ENCODE results near the gene RCOR1.
"Not testable (repeated sequence)": the region's sequence is repeated elsewhere in the genome, so short reads cannot be mapped to it uniquely, and the experiment has no call there.

RCOR1 gene

GRCh38 chr14:102630881-102631280 is 38.4 kb downstream of the RCOR1 start:
- no peak for TF ChIP-seq CTCF (IDR thresholded peaks at IDR 0.05; ENCODE audit: insufficient read depth, low read length, poor library complexity, severe bottlenecking)
- no peak for TF ChIP-seq EZH2phosphoT487 (conservative IDR thresholded peaks at IDR 0.05; ENCODE audit: low read length)
- Histone ChIP-seq H3K4me2 (ENCODE audit: low read depth, low read length, poor library complexity, severe bottlenecking) (no peak overlapping the region), H3K27me3 (ENCODE audit: low read length) (no peaks in the 10 kb centered on the region), H3K9me3 (ENCODE audit: insufficient read depth, low read length) (no peaks in the 10 kb centered on the region), H2AFZ (ENCODE audit: low read depth, low read length, severe bottlenecking) (no peak overlapping the region), H3F3A (ENCODE audit: insufficient read depth) (no peaks in the 10 kb centered on the region), H4K20me1 (ENCODE audit: low read depth, low read length) (no peaks in the 10 kb centered on the region), H3K9me2 (replicated peaks; ENCODE audit: insufficient read depth, low read length) (no peaks in the 10 kb centered on the region), H3K4me3 (ENCODE audit: insufficient read depth, low read length, poor library complexity, severe bottlenecking) (no peak overlapping the region), H3K9ac (ENCODE audit: low read length) (no peak overlapping the region), H3K27ac (ENCODE audit: low read depth, low read length) (no peak overlapping the region), H3K36me3 (ENCODE audit: low read length) (no peaks in the 10 kb centered on the region), H3K79me2 (ENCODE audit: insufficient read depth, low read length) (peaks cover 36% of the 10 kb centered on the region)

- H3F3A ChIP-seq (ENCODE audit: insufficient read depth) = 0 out of 2 replicates have a peak, but pooled peaks cover 3% of the 10 kb centered on the region
- peaks cover 19% of the 10 kb centered on the region; the same call in 1 of the 2 replicates for H3K79me2 ChIP-seq (ENCODE audit: insufficient read depth, low read length)
- H4K20me1 ChIP-seq (ENCODE audit: low read depth, low read length) = no peaks in the 10 kb centered on the region
Observed at GRCh38 chr14:102633906-102634595, 41.6 kb downstream of the RCOR1 start.

GRCh38 chr14:102639611-102640010 is 47.2 kb downstream of the RCOR1 start:
- not testable (repeated sequence) for H3K9ac ChIP-seq (ENCODE audit: low read length); H3K36me3 ChIP-seq (ENCODE audit: low read length); H3K4me3 ChIP-seq (ENCODE audit: insufficient read depth, low read length, poor library complexity, severe bottlenecking); H3K9me2 ChIP-seq (replicated peaks; ENCODE audit: insufficient read depth, low read length); H3K27ac ChIP-seq (ENCODE audit: low read depth, low read length); H3F3A ChIP-seq (ENCODE audit: insufficient read depth); H3K4me2 ChIP-seq (ENCODE audit: low read depth, low read length, poor library complexity, severe bottlenecking); H2AFZ ChIP-seq (ENCODE audit: low read depth, low read length, severe bottlenecking); H3K9me3 ChIP-seq (ENCODE audit: insufficient read depth, low read length); H4K20me1 ChIP-seq (ENCODE audit: low read depth, low read length); H3K27me3 ChIP-seq (ENCODE audit: low read length)
- H3K79me2 ChIP-seq (ENCODE audit: insufficient read depth, low read length) = peaks cover 24% of the 10 kb centered on the region; the same call in 1 of the 2 replicates

More at GRCh38 chr14:102633906-102634595, 41.6 kb downstream of the RCOR1 start:
- no peak overlapping the region for H2AFZ ChIP-seq (ENCODE audit: low read depth, low read length, severe bottlenecking)
- no peak overlapping the region for H3K4me3 ChIP-seq (ENCODE audit: insufficient read depth, low read length, poor library complexity, severe bottlenecking)
- no peaks in the 10 kb centered on the region for H3K9me3 ChIP-seq (ENCODE audit: insufficient read depth, low read length)
- no peaks in the 10 kb centered on the region for H3K9me2 ChIP-seq (replicated peaks; ENCODE audit: insufficient read depth, low read length)
- no peak overlapping the region for H3K9ac ChIP-seq (ENCODE audit: low read length)
- no peak overlapping the region for H3K4me2 ChIP-seq (ENCODE audit: low read depth, low read length, poor library complexity, severe bottlenecking)
- H3K27me3 ChIP-seq (ENCODE audit: low read length) = no peaks in the 10 kb centered on the region
- no peaks in the 10 kb centered on the region for H3K36me3 ChIP-seq (ENCODE audit: low read length)
- H3K27ac ChIP-seq (ENCODE audit: low read depth, low read length) = no peak overlapping the region
- TF ChIP-seq EZH2phosphoT487 (conservative IDR thresholded peaks at IDR 0.05; ENCODE audit: low read length) (no peak), CTCF (IDR thresholded peaks at IDR 0.05; ENCODE audit: insufficient read depth, low read length, poor library complexity, severe bottlenecking) (no peak)

GRCh38 chr14:102644523-102644922 is 52.1 kb downstream of the RCOR1 start:
- Histone ChIP-seq H4K20me1 (ENCODE audit: low read depth, low read length) (0 out of 2 replicates have a peak, but pooled peaks cover 4% of the 10 kb centered on the region), H3K36me3 (ENCODE audit: low read length) (no peaks in the 10 kb centered on the region), H3K9me3 (ENCODE audit: insufficient read depth, low read length) (no peaks in the 10 kb centered on the region), H2AFZ (ENCODE audit: low read depth, low read length, severe bottlenecking) (no peak overlapping the region), H3F3A (ENCODE audit: insufficient read depth) (peaks cover 11% of the 10 kb centered on the region; the same call in 1 of the 2 replicates), H3K27ac (ENCODE audit: low read depth, low read length) (peak overlapping the region; percentile 56; the same call in 1 of the 2 replicates), H3K79me2 (ENCODE audit: insufficient read depth, low read length) (peaks cover 52% of the 10 kb centered on the region), H3K27me3 (ENCODE audit: low read length) (no peaks in the 10 kb centered on the region), H3K9ac (ENCODE audit: low read length) (no peak overlapping the region), H3K4me3 (ENCODE audit: insufficient read depth, low read length, poor library complexity, severe bottlenecking) (no peak overlapping the region), H3K4me2 (ENCODE audit: low read depth, low read length, poor library complexity, severe bottlenecking) (no peak overlapping the region), H3K9me2 (replicated peaks; ENCODE audit: insufficient read depth, low read length) (no peaks in the 10 kb centered on the region)
- TF ChIP-seq CTCF (IDR thresholded peaks at IDR 0.05; ENCODE audit: insufficient read depth, low read length, poor library complexity, severe bottlenecking) (no peak), EZH2phosphoT487 (conservative IDR thresholded peaks at IDR 0.05; ENCODE audit: low read length) (no peak)
